Right renal cortex interstitium (tissue), 3 donors: ENCODE measurements around the gene TMEM63C. TPM values are rescaled to one million over a fixed set of nuclear protein-coding genes. Genes with fewer than 3 reads are reported as not detected.

Source experiments
- DNase-seq, 3 donors: peaks; one replicate each; pipeline ENCODE4 v3.0.0-alpha.2; 2013; ENCODE audit warnings: low read depth in 3 of 3, low spot score in 2 of 3
- polyA plus RNA-seq, 3 donors: library from polyadenylated mRNA; unstranded; fragments of 120-200 nt; gene quantifications; one replicate each; pipeline ENCODE4 v1.2.1, GENCODE V29; 2013; ENCODE audit not compliant: insufficient read length in 3 of 3

The TMEM63C gene, protein sequence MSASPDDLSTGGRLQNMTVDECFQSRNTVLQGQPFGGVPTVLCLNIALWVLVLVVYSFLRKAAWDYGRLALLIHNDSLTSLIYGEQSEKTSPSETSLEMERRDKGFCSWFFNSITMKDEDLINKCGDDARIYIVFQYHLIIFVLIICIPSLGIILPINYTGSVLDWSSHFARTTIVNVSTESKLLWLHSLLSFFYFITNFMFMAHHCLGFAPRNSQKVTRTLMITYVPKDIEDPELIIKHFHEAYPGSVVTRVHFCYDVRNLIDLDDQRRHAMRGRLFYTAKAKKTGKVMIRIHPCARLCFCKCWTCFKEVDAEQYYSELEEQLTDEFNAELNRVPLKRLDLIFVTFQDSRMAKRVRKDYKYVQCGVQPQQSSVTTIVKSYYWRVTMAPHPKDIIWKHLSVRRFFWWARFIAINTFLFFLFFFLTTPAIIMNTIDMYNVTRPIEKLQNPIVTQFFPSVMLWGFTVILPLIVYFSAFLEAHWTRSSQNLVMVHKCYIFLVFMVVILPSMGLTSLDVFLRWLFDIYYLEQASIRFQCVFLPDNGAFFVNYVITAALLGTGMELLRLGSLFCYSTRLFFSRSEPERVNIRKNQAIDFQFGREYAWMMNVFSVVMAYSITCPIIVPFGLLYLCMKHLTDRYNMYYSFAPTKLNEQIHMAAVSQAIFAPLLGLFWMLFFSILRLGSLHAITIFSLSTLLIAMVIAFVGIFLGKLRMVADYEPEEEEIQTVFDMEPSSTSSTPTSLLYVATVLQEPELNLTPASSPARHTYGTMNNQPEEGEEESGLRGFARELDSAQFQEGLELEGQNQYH
- polyA plus RNA-seq, result 1 to 10 TPM in 2 of 3 donors, under 1 TPM in 1; 0.79 to 2.1 (median 1.5) TPM

DNA sequence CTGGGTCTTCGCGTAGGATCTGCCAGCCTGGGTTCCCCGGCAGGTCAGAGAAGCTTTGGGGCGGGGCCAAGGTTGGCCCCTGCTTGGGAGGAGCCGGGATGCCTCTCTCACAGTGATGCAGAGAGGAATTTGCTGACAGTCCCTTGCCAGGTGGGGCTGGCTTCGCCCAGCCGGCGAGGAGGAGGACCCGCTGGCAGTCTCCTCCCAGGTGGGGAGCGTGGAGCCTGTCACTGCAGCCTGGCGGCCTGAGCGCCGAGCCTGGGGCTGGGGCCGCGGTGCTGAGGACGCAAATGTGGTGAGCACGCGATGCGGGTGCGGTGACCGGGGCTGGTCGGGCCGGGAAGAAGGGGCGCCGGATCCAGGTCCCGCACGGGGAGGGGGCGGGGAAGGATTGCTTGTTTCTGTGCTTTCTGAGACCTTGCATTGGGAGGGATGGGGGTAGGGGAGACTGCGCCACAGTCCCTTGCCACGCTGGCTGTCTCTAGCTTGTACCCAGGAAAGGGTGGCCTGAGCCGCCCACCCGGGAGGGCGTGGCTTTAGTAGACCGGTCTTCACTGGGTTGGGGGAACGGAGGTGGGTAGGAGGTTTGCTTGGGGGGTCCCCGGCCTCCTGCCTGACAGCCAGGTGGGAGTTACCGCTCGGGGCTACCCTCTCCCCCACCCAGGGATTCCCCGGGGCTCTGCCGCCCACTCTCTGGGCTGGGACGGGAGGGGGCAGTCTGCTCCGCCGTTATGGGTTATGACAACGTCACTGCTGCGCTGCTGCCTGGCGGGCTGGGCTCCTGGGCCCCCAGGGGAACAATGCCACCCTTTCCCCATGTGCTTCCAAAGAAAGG, at the start of gene TMEM63C:
Gene TMEM63C (plus strand): TSS at position 196 of the 835 bp plus-strand sequence. CDS start 37,016 bp downstream, outside the sequence.
- peak; percentile 45 to 68 (median 59) for DNase-seq

DNA sequence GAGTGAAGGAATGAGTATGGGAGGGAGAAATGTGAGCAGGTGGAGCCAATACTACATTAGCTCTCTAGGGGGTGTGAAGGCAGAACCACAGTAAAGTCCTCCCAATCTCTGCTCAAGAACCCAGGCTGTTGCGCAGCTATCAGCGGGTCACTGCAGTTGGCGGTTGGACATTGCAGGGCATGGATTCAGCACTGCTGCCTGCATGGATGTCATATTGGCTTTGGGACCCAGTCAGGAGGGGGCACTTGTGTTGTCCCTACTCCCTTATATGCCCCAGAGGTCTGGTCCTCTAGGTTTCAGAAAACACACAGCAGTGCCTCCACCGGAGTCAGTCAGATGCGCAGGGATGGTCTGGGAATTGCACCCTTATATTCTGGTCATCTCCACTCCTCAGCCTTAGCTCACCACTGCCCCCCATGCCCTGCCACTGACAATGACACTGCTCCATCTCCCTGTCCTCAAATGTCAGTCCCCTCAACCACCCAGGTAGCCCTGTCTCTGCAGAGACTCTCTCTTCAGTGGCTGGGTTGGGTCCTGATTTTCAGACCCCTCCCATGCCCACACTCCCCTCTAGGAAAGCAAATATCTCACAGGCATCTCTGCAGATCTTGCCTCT, 49.6 kb upstream of the TMEM63C start:
- no peak for DNase-seq

DNA sequence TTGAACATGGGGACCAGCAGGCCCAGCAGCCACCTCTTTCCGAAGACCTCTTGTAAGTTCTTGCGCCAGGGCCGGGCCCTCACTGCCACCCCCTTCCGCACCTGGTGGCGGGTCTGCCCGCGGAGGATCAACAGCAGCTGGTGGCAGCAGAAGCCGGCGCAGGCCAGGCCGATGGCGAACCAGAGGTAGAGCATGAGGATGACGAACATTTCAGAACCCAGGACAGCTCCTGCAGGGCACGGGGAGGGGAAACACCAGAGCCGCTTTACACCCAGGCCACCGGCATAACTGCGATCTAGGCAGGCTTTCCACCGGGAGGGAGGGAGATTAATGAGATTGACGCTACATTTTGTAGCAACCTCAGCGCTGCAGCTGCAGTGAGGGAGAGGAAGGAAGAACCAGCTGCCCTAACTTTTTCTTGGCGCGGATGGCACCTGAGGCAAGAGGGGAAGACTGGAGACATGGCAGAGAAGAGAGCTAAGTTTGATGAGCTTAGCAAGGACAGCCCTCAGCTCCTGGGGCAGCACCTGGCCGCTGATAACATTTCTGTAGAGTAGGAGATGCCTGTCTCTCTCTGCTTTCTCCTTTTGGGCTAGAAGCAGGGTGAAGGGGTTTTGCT, 47.8 kb upstream of the TMEM63C start:
- DNase-seq, result peak; percentile 66 to 88 (median 75)

DNA sequence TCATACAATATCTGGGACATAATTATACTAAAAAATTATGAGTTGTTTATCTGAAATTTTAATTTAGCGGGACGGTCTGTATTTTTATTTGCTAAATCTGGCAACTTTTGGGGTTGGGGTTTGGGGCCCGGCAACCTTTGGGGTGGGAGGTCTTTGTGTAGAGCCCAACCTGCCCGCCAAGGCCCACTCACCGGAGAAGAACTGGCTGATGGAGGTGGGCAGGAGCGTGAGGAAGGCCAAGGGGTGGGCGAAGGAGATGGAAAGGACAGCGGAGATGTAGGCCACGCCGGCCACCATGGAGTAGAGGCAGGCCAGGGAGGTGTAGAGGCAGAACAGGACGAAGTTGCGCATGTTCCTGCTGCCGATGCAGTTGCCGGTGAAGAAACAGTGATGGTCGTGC, 42.6 kb upstream of the TMEM63C start:
- DNase-seq, result no peak

DNA sequence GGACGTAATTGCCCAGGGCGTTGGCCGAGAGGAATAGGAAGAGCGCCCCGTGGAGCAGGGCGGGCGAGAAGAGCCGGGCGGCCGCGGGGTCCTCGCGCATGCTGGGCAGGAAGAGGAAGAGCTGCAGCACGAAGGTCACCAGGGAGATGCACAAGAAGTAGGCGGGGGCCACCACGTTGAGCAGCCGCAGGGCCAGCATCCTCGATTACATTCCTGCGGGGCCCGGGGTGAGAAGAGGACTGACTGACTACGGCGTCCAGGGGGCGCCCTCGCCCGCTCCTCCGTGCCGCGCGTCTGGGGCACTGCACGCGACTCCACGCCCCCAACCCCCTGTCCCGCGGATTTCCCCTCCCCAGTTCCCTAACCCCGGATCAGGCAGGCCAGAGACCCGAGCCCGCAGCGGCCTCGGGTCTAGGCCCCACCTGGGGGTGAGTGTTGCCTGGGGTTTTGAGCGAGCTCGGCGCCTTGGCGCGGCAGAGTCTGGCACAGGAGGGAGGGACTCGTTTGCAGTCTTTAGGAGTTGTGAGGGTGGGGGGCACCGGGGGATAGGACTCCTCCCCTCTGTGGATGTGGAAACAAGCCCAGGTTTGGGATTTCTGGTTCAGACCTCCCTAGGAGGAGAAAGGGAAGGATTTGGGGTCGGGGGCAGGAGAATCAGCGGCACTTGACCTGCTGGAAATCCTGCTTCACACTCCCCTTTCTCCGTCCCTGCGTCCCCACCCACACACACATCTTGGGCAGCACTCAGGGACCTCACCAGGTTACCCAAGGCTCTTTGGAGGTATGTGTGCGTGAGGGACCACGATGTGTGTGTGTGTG, 41.8 kb upstream of the TMEM63C start:
- DNase-seq, result no peak

DNA sequence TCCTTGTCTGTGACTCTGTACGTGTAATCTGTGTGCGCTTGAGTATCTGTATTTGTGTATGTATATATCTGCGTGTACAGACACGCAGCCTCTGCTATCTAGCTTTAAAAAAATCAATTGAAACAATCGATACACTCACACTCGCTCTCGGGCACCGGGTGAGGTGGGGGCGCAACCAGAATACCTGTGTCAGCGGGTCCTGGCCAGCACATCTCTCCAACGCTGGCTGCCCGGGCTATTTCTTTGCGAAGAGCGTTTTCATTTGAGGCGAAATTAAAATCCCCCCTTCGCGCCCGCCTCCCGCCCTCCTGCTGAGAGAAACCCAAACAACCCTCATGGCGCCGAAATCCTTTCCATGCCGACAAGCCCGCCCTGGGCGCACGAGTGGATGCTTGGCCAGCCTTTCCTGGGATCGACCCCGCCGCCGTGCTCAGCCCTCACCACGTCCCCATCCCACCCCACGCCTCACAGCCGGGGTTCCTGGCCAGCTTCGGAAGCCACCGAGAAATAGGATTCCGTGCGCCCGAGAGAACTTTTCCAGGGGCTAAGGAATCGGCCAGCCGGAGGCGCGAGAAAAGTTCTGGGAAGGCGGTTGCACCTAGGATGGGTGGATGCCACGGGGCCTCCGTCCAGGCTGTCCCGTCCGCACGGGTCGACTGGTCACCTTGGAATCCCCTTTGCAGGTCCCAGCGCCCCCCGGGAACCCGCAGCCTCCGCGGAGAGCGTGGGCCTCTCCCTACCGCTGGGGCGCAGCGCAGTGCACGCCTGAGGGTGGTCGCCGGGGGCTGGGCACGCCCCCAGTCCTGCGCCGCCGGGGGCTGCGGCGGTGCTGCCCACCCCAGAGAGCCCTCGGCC, 41.0 kb upstream of the TMEM63C start:
- no peak for DNase-seq

DNA sequence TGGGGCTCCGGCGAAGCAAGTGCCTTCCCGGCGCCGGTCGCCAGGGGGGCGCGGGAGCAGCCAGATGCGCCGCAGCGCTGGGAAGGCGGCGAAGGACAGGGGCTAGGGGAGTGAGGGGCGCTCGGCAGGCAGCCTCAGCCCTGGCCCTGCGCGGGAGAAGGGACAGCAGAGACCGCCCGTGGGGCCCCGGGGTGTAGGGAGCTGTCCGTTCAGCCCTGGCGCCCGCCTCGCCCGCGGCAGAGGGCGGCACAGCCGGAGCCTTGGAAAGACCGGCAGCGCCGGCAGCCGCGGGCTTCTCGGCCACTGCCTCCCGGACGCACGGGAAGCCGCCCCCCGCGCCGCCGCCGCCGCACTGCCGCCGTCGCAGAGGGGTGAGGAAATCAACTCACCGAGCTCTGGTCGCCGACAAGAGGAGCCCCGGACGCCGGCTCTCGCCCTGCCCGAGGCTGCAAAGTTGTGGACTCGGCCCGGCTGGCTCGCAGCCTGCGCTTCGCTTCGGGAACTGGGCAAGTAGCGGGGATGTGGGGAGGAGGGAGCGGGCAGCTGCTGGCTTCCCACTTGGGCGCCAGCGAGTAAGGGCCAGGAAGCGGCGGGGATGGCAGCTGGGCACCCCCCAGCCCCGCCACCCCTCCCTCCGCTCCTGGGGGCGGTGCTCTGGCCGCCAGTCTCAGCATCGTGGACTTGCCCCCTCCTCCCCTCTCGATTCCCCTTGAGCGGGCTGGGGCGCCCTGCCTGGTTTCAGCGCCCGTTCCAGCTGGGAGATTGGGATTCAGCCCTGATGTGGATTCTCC, 40.2 kb upstream of the TMEM63C start, which contains the start of gene ZDHHC22:
Gene ZDHHC22 (minus strand): TSS at position 578 of the 791 bp plus-strand sequence. CDS start 2,053 bp downstream, outside the sequence.
- DNase-seq, result no peak

DNA sequence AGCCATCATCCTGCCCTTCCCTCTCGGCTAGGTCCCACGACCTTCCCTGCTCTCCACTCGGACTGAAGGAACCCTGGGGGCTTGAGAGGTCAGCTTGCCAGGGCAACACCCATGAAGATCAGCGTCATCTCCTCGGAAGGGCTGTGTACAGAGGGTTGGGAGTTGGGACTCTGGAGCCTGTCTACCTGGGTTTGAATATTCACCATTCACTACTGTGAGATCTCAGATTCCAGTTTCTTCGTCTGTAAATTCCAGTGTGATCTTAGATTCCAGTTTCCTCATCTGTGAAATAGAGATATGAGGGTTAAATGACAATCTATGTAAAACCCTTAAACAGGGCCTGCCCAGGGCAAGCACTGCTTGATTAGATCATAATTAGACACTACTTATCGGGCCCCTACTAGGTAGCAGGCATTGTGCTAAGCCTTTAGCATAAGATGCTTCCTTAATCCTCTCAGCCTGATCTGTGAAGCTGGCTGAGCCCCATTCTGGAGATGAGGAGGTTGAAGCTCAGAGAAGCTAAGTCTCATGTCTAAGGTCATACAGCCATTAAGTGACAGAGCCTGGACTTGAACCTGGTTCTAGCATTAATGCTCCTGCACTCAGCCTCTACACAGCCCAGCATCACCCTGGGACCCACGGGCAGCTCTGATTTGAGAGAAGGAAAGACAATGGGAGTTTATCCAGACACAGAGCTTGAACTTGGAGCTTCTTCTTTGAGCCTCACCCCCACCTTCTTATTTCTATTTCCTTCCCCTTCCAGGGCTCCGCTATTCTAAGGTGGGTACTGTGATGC, 39.4 kb upstream of the TMEM63C start:
- DNase-seq, result no peak

DNA sequence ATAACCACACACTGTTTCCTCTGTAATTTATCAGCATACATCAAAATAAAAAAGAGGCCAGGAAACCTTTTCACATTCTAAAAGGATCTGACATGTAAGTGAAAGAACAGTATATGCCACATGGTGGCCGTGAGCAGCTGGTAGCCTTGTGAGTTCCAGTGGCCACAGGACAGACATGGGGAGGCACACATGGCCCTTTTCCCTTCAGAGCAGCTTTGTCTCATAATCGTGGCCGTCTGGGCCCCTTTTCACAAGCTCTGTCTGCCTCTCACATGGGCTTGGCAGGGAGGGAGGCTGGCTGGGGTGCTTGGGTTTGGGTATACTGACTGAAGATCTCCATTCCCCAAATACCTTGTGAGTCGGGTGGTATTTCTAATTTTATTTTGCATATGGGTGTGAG, 38.5 kb upstream of the TMEM63C start:
- no peak for DNase-seq

DNA sequence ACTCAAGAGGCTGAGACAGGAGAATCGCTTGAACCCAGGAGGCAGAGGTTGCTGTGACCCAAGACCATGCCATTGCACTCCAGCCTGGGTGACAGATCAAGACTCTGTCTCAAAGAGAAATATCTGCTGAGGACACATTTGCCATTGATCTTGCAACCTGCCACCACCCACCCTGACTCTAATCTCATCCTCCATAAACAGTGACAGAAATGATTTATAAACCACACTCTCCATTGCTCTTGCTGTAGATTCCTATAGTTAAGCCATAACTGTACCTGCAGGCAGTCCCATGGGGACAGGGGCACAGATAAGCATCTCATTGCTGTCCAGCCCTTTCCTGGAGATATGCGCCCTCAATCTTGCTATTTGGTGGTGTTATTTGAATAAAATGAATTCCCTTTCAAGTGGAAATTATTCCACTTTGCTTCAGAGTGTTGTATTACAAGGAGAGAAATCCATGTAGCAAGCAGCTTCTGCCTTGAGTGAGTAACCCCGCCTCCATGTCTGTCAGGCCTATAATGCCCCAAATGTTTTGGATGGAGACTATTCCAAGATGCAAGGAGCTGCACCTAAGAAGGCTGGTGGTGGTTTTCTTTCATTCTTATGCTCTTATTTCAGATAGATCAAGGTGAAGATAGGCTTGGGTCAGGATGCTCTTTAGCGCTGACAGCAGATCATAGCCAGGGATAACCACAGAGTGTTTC, 37.0 kb upstream of the TMEM63C start:
- DNase-seq, result no peak

DNA sequence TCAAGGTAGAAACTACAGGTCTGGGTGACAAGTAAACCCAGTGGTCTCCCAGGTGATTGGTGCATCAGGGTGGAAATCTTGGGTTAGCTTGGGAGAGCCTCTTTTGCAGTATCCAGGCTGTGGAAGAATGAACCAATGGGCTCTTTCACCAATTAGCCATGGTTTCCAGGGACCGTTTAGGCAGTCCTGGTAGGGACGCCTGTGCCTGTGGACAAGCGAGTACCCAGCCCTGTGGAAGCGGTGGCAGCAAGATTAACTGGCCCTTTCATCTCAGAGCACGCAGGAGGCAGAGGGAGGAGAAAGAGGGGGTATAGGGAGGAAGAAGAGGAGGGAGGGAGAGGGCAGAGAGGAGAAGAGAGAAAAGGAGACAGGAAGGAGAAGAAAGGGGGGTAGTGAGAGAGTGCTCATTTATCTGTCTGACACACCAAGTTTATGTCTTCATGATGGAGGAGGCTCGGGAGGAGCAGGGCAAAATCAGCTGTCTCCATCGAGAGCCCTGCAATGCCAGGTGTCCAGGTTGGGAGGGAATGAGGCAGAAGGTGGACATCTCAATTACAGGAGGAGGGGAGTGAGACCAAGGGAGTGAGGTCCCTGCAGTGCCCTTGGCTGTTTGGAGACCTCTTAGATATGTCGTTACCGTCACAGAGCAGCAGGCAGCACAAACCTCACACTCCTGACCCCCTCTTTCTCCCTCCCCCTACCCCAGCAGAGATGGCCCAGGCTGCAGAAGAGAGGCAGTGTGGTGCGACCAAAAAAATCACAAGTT, 35.4 kb upstream of the TMEM63C start:
- DNase-seq, result no peak

DNA sequence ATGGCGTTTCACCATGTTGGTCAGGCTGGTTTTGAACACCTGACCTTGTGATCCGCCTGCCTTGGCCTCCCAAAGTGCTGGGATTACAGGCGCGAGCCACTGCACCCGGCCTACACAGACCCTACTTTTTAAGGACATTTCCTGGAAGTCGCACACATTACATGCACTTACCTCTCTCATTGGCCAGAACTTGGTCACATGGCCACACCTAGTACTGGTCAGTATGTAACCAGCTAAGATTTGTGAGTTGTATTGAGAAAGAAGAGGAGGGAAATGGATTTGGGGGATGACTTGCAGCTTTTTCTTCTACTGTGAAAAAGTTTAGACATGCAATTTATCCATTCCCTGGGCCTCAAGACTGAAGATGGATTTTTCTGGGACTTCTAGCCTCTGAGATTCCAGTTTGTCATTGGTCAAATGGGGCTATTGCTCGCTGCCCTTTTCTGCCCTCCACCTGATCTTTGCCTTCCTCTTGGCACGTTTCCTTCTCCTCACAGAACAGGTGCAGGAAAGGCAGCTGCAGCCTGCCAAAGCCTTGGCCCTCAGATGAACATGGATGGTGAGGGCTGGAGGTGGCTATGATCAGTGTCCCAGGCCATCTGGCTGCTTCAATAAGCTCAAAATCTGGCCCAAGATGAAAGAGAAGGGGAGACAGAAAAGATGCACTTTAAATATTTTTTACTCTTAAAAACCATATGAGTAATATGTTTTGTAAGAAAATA, 32.9 kb upstream of the TMEM63C start:
- no peak for DNase-seq

DNA sequence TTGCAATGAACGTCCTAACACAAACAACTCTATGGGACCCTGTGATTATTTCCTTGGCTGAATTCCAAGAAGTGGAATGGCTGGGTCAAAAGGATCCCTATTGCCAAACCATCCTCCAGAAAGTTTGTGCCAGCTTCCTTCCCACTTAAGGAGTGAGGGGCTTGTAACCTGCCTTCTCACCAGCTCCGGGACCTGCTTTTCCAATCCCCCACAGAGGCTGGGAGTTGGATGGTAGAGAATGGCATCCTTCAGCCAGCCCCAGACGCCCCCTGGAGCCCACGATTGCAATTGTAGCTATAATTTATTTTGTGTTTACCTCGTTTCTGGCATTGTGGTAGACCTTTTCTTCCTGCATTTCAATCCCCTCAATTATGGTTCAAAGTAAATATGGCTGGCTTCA, 30.4 kb upstream of the TMEM63C start:
- no peak for DNase-seq

DNA sequence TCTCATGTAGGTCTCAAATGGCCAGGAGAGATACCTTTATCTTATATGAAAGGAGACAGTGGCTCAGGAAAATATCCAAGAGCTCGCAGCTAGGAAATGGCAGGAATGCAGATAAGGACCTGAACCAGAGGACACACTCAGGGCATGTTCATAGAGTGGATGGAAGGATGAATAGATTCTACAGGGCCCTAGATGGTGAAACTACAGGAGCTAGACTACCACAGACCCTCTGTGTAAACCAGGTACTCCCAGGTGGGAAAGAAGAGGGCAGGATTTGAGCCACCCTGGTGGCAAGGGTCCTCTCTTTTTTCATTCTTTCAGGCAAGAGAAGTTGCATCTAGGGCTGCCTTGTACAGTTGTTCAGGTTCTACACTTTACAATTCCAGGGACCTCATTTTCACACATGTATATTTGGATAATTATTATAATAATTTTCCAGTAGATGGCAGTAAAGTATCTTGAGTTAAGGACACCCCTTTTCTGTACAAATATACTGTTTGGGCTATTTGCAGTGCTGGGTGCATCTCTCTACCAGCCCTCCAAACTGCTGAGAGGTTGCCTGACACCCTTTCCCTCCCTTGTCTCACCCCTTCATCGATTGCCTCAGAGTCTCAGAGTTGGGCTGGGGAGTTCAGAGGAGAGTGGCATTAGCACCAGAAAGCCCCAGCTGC, 29.5 kb upstream of the TMEM63C start:
- DNase-seq, result no peak
